Glutamatergic neuron (in vitro differentiated cells): ENCODE results near the gene PRR7. TPM values are rescaled to one million over a fixed set of nuclear protein-coding genes. Genes with fewer than 3 reads are reported as not detected.
A peak's percentile ranks its signal among the peaks of the same experiment; 100 is the strongest.

Experiments
- DNase-seq: peaks from one replicate; pipeline ENCODE4 v3.0.0; 2022
- H3K27ac Mint-ChIP-seq: one replicate; pipeline ENCODE4 v1.8.0; 2020; ENCODE audit warnings: mild to moderate bottlenecking, mixed read lengths, inconsistent platforms; ENCODE audit not compliant: unreplicated experiment
- H3K27me3 Mint-ChIP-seq: one replicate; pipeline ENCODE4 v1.8.0; 2020; ENCODE audit warnings: mild to moderate bottlenecking, moderate library complexity, mixed read lengths, inconsistent platforms; ENCODE audit not compliant: unreplicated experiment
- H3K36me3 Mint-ChIP-seq: one replicate; pipeline ENCODE4 v1.8.0; 2020; ENCODE audit warnings: mild to moderate bottlenecking, mixed read lengths, inconsistent platforms; ENCODE audit not compliant: unreplicated experiment
- H3K4me1 Mint-ChIP-seq: one replicate; pipeline ENCODE4 v1.8.0; 2020; ENCODE audit warnings: mild to moderate bottlenecking, low read depth, mixed read lengths, inconsistent platforms; ENCODE audit not compliant: unreplicated experiment
- H3K4me3 Mint-ChIP-seq: one replicate; pipeline ENCODE4 v1.8.0; 2020; ENCODE audit warnings: mild to moderate bottlenecking, mixed read lengths, inconsistent platforms; ENCODE audit not compliant: unreplicated experiment
- H3K9me3 Mint-ChIP-seq: one replicate; pipeline ENCODE4 v1.8.0; 2020; ENCODE audit warnings: mild to moderate bottlenecking, moderate library complexity, mixed read lengths, inconsistent platforms; ENCODE audit not compliant: unreplicated experiment
- total RNA-seq: library from RNA; stranded (reverse); fragmentation: NEBNext Ultra II Directional; extraction: Animal tissue kit (Norgen Biotek cat#: 25700); gene quantifications from one replicate; pipeline ENCODE4 v1.2.1, GENCODE V29; 2021; ENCODE audit not compliant: unreplicated experiment
- TF ChIP-seq, protein P1 (sequence below): fragments of 200-600 bp; sonication (generic); IDR thresholded peaks from one replicate; pipeline ENCODE4 v1.5.0; 2021; ENCODE audit not compliant: partially characterized antibody, unreplicated experiment

Gene PRR7
- total RNA-seq, 1 donor from 2014 or later: 4.1 TPM

DNA sequence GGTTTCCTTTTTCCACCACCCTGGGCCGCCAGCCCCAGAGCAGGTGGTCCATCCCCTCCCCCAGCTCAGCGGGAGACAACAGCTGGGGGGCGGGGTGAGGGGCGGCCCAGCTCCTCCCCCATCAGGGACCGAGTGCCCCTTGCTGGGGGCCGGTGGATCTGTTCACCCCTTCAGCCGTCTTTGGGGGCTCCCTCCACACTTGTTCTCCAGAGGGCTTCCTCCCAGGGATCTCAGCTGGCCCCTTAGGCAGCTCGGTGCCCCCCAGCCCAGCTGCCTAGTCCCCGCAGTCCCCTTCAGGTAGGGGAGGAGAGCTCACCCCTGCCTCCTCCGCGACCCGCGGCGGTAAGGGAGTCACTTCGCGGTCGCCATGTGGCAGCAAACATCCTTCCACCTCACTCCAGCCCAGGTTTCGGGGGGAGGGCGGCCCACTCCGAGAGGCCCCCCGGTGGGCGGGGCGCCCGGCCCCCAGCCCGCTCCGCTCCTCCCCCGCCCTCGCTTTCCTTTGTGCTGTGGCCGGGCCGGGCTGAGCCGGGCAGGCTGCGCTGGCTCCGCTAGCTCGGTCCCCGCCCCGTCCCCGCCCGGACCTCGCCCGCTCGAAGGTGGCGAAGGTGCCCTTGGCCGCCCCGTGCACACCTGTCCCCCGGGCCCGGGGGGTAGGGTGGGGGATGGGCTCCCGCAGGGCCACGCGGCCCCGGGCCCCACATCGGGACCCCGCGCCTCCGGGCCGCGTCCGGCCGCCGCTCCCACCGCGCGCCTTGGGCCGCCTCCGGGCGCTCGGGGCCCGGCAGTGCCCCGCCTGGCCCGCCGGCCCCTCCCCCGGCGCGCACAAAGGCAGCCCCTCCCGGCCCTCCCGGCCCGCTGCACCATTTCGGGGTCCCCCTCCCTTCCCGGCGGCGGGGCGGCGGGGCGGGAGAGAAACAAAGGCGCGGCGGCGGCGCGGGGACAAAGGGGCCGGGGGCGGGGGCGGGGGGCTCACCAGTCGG, 26.1 kb downstream of the PRR7 start:
- H3K9me3 Mint-ChIP-seq: peaks cover 53% of the 10 kb centered on the region
- TF ChIP-seq, protein P1, sequence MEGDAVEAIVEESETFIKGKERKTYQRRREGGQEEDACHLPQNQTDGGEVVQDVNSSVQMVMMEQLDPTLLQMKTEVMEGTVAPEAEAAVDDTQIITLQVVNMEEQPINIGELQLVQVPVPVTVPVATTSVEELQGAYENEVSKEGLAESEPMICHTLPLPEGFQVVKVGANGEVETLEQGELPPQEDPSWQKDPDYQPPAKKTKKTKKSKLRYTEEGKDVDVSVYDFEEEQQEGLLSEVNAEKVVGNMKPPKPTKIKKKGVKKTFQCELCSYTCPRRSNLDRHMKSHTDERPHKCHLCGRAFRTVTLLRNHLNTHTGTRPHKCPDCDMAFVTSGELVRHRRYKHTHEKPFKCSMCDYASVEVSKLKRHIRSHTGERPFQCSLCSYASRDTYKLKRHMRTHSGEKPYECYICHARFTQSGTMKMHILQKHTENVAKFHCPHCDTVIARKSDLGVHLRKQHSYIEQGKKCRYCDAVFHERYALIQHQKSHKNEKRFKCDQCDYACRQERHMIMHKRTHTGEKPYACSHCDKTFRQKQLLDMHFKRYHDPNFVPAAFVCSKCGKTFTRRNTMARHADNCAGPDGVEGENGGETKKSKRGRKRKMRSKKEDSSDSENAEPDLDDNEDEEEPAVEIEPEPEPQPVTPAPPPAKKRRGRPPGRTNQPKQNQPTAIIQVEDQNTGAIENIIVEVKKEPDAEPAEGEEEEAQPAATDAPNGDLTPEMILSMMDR: no peak
- peaks cover 46% of the 10 kb centered on the region for H3K4me1 Mint-ChIP-seq
- peaks cover 62% of the 10 kb centered on the region for H3K27me3 Mint-ChIP-seq
- H3K4me3 Mint-ChIP-seq: peak overlapping the region; percentile 95
- H3K27ac Mint-ChIP-seq: peak overlapping the region; percentile 100
- no peaks in the 10 kb centered on the region for H3K36me3 Mint-ChIP-seq
- DNase-seq: peak; percentile 86

DNA sequence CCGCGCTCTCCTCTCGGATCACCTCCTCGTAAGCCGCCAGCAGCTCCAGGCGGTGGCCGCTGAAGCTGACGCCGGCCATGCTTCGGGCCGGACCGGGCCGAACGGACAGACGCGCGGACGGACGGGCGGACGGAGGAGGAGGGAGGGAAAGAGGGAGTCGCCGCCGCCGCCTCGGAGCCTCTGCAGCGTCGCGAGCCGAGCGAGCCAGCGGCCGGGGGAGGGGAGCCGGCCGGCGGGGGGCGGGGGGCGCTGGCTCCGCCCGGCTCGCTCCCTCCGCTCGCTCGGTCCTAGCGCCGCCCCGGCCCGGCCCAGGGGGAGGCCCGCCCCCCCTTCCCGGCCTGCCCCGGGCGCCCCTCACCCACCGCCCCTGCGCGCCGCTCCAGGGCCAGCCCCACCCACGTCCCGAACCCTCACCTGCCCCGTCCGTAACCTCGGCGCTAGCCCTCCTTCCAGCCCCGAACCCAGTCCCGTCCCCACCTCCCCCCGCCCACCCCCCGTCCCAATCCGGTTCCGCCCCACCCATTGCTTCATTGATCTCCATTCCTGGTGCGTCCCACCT, 26.9 kb downstream of the PRR7 start, which contains the start of gene DBN1:
Gene DBN1 (minus strand): TSS at position 192 of the 559 bp plus-strand sequence. CDS start 113 bp downstream, at position 79.
- TF ChIP-seq, protein P1: no peak
- Mint-ChIP-seq H3K27ac (peak within 1 kb of the TSS; percentile 95), H3K9me3 (peaks cover 50% of the 10 kb centered on the region), H3K27me3 (peaks cover 59% of the 10 kb centered on the region), H3K36me3 (no peaks in the 10 kb centered on the region), H3K4me1 (peaks cover 47% of the 10 kb centered on the region), H3K4me3 (peak within 1 kb of the TSS; percentile 80)
- DNase-seq: peak; percentile 81

DNA sequence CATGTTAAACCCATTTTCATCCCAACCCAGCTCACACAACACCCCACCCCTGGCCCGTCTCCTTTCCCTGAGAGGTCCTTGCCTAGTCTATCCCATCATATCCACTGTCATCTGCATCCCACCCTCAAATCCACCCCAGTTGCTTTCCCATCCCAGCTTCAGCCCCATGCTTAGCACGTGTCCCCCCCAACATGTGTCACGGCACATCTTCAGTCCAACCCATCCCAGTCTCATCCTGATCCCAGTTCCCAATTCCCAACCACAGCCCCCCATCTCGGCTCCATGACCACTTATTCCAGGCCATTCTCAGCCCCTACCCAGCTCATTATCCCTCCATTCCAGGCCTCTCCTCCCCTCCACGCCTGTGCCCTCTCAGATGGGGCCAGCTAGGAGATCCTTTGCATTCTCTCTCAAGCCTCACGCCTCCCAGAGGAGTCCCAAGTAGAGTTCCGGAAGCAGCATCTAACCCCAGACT, 27.4 kb downstream of the PRR7 start:
- H3K27ac Mint-ChIP-seq: peak overlapping the region; percentile 95
- peak overlapping the region; percentile 80 for H3K4me3 Mint-ChIP-seq
- peaks cover 45% of the 10 kb centered on the region for H3K9me3 Mint-ChIP-seq
- TF ChIP-seq, protein P1: no peak
- H3K4me1 Mint-ChIP-seq: peaks cover 44% of the 10 kb centered on the region
- no peaks in the 10 kb centered on the region for H3K36me3 Mint-ChIP-seq
- no peak for DNase-seq
- peaks cover 54% of the 10 kb centered on the region for H3K27me3 Mint-ChIP-seq

DNA sequence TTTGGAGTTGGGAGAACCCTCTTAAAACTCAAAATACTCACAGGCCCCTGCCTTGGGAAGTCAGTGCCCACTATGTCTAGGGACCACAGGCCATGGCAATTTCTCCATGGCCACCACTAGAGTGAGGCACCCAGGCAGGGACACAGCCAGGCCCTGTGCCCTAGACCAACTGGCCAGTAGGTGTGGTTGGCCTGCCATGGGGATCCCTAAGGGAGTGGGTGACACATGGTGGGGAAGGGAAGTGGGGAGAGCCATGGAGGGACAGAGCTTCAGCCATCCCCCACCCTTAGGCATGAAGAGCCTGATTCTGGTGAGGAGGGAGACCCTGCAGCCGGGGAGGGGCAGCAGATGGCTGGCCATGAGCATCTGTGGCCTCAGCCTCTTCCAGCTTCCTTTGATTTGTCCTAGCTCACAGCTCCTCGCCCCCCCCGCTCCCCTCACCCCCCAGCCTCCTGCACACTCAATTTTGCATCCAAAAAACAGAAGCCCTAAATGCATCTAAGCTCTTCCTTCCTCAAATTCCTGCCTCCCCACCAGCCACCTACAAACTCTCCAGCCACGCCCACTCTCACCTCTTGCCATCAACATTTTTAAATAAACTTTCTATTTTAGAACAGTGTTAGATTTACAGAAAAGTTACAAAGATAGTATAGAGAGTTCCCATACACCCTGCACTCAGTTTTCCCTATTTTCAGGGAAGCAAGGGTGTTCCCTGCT, 28.4 kb downstream of the PRR7 start:
- TF ChIP-seq, protein P1: no peak
- H3K4me3 Mint-ChIP-seq: peak overlapping the region; percentile 79
- peaks cover 49% of the 10 kb centered on the region for H3K4me1 Mint-ChIP-seq
- H3K27me3 Mint-ChIP-seq: peaks cover 48% of the 10 kb centered on the region
- no peaks in the 10 kb centered on the region for H3K36me3 Mint-ChIP-seq
- peak overlapping the region; percentile 95 for H3K27ac Mint-ChIP-seq
- DNase-seq: peak; percentile 61
- peaks cover 48% of the 10 kb centered on the region for H3K9me3 Mint-ChIP-seq
